ENCODE measurements around the gene RAP2B. TPM values are rescaled to one million over a fixed set of nuclear protein-coding genes. Genes with fewer than 3 reads are reported as not detected.
"Not testable (repeated sequence)": the region's sequence is repeated elsewhere in the genome, so short reads cannot be mapped to it uniquely, and the experiment has no call there.

RAP2B gene
- total RNA-seq, 1 experiment from 2014 or later, result 25.3 TPM

DNA sequence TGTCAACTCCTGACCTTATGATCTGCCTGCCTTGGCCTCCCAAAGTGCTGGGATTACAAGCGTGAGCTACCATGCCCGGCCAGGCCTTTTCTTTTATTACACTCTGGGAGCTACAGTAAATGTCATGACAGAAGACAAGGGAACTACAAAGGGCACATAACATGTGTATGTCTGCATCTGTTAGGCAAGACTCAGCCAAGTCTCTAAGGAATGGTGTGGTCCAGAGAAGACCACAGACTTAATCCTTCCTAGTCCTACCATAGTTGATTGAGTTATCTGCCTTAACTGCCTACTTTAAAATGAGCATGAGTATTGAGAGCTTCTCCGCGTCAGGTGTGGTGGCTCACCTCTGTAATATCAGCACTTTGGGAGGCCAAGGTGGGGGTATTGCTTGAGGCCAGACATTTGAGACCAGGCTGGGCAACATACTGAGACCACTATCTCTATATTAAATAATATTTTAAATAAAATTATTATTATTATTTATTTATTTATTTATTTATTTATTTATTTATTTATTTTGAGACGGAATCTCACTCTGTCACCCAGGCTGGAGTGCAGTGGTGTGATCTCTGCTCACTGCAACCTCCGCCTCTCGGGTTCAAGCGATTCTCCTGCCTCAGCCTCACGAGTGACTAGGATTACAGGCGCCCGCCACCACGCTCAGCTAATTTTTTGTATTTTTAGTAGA, 31.9 kb downstream of the RAP2B start:
- DNase-seq (ENCODE audit: low spot score), result not testable (repeated sequence)

DNA sequence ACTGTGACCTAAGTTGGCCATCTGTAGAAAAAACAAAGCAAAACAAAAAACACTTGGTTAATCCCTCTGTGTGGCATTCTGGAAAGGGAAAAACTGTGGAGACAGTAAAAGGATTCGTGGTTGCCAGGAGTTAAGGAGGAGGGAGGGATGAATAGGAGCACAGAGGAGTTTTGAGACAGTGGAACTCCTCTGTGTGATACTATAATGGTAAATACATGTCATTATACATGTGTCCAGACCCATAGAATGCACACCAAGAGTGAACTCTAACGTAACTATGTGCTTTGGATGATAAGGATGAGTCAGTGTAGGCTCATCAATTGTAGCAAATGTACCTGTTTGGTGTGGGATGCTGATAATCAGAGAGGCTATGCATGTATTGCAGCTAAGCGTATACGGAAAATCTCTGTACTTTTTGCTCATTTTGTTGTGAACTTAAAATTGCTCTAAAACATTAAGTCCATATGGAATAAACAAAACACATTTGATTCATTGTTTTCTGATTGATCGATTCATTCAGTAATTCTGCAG, 33.4 kb downstream of the RAP2B start:
- no peak for DNase-seq (ENCODE audit: low spot score)

DNA sequence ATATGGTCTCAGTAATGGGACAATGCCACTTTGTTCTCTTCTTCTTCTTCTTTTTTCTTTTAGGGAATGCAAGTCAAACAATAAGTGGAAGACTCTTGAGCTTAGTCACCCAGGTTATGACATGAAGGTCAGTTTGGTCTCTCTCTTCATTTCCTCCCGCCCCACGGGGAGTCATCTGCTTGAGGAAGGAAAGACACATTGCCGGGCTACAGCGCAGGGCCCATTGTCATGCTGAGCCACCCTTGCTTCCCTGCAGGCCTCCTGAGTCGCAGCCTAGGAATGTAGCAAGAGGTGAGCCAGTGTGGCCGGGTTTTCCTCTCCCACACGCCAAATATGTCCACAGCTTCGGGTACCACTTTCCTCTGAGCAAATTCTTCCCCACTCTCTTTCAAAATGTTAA, 47.6 kb downstream of the RAP2B start:
- DNase-seq (ENCODE audit: low spot score), result no peak

DNA sequence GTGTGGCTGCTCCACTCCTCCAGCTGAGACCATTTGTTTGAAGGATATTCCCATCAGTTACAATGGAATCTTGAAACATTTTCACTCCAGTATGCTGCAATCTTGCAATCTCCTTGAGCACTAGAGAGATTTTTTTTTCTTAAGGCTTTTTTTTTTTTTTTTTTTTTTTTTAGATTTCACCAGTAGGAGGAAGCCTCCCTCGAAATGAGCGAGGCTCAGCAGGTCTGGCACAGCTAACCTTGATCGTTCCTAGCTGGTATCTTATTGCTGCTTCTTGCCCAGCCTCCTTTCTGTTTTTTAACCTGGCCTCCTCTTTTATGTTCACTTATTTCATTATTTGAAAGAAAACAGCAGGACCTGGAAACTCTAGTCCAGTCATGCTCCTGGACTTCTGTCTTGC, 48.1 kb downstream of the RAP2B start:
- no peak for DNase-seq (ENCODE audit: low spot score)

DNA sequence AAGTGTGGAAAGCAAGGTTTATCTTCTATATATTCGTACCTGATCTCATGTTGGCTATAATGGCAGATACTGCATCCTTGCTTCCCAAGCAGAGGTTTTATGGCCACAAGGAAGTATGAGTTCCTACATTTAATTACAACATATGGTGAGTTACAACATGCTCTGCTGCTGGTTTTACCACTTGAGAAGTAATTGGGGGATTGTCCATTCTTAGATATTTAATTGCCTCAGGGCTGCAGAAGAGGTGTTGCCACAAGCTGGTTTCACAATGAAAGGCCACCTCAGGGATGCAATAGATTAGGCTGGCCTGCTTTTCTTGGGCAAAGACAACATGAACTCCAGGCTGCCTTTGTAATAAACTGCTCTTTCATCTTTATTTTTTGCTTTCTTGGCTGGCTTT, 48.6 kb downstream of the RAP2B start:
- DNase-seq (ENCODE audit: low spot score), result no peak

DNA sequence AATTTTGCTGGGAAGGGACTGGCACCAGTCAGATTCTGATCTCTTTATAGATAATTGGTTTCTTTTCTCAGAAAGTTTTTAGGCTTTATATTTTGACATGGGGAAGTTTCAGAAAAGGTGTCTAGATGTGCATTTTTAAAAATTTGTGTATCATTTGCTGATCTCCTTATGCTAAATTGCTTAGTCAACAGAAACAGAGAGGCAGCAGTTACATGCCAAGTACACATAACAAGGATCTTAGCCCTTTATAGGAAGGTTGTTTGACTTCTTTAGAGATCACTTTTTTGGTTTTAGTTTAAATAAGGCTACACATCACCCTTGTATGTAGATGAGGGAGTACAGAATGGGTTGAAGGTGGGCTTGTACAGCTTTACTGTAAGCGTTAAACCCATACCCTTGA, 53.5 kb downstream of the RAP2B start:
- no peak for DNase-seq (ENCODE audit: low spot score)

DNA sequence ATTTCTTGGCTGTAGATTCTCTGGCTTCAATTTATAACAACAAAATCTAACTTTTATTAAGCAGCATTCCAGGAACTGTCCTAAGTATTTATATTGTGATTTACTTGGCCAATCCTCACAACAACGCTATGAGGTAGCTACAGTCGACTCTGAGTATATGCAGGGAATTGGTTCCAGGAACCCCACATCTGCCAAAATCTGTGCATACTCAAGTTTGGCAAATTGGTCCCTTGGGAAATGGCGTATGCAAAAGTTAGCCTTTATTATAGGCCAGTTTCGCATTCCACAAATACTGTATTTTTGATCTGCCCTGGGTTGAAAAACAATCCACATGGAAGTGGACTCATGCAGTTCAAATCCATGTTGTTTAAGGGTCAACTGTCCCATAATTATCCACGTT, 53.9 kb downstream of the RAP2B start:
- no peak for DNase-seq (ENCODE audit: low spot score)

DNA sequence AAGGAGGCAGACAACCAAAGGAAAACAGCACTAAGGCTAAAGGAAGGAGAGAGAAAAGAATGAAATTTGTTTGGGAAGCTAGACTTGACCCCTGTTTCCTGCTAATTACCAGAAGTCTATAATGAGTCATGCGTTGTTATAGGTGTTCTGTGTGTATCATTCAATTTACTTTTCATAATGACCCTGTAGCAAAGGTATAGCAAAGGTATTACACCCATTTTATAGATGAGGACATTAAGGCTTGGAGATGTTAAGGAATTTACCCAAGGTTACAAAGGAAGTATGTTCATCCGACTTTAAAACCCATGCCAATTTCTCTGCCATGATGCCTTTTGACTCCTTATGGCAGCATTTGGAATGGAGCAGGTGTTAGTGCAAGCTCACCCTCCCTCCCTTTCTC, 54.9 kb downstream of the RAP2B start:
- DNase-seq (ENCODE audit: low spot score), result no peak

DNA sequence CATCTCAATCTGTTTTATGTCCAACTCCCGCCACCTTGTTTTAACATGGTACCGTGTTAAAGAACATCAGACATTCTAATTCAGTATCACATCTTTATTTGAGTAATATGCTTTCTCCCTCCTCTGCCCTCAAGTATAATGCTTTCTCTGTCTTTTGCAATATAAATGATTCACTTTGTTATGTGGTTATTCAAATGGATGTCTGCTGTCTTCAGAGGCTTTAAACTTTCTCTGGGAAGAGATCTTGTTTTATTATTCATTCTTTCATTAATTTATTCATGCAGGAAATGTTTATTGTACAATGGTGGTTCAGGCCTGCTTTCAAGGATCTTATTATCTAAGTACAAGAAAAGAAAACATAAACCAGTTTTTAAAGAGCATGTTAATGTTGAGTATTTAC, 57.1 kb downstream of the RAP2B start:
- no peak for DNase-seq (ENCODE audit: low spot score)

Data from HT-29 (cell line).